ENCODE measurements around the gene KCNQ5. TPM values are rescaled to one million over a fixed set of nuclear protein-coding genes. Genes with fewer than 3 reads are reported as not detected.

The KCNQ5 gene
- total RNA-seq, 1 experiment from 2014 or later = 0.07 TPM

DNA sequence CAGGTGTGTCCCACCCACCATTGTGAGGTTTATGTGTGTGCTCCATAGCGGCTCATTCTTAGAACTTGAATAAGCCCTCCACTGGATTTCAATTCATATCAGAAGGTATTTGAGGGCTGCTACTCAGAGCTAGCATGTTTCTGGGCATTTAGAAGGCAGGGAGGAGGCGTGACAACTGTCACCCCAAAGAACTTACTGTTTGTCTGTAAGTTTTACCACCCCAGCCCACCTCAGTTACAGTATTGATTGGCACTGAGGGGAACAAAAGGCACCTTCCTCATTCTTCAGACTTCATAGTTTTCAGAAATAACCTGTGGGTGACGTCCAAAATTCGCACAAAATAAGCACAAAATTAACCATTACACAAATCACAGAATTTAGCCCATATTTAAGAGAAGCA, 521.7 kb downstream of the KCNQ5 start:
- Mint-ChIP-seq H3K36me3 (ENCODE audit: insufficient read depth in 1 of 3, low read depth in 3 of 3) (no peaks in the 10 kb centered on the region), H3K27me3 (ENCODE audit: low read depth) (no peaks in the 10 kb centered on the region; the same call in 1 of the 2 replicates)
- H2AK5ac ChIP-seq (ENCODE audit: insufficient read length, low read length) = no peak overlapping the region

More for the DNA sequence above, 521.7 kb downstream of the KCNQ5 start:
- Histone ChIP-seq H3K18ac (ENCODE audit: insufficient read length, low read depth, low read length) (no peak overlapping the region), H2BK20ac (ENCODE audit: low read depth, low read length, poor library complexity, severe bottlenecking) (no peak overlapping the region), H3K56ac (ENCODE audit: insufficient read length, low read depth, low read length) (no peak overlapping the region), H2BK12ac (ENCODE audit: insufficient read length, low read depth, low read length) (no peak overlapping the region), H2BK5ac (ENCODE audit: insufficient read length, low read length) (no peak overlapping the region), H4K20me1 (ENCODE audit: control insufficient read depth, insufficient read depth, insufficient read length) (no peaks in the 10 kb centered on the region), H3K27me3 (ENCODE audit: insufficient read depth, low read length) (no peaks in the 10 kb centered on the region), H3K79me2 (ENCODE audit: insufficient read depth, low read length) (no peaks in the 10 kb centered on the region), H4K91ac (ENCODE audit: insufficient read length, low read depth, low read length) (no peak overlapping the region), H3K23ac (ENCODE audit: insufficient read length, low read depth, low read length) (no peak overlapping the region), H4K8ac (replicated peaks; ENCODE audit: insufficient read length, low read depth, low read length) (no peak overlapping the region), H3K9me3 (ENCODE audit: control insufficient read depth, low read depth, low read length) (no peaks in the 10 kb centered on the region), H3K27ac (ENCODE audit: insufficient read length, low read depth, low read length) (no peak overlapping the region), H2BK120ac (ENCODE audit: low read depth, low read length, poor library complexity, severe bottlenecking) (no peak overlapping the region), H2AFZ (ENCODE audit: low read length) (no peak overlapping the region), H3K23me2 (ENCODE audit: insufficient read length, low read depth, low read length, poor library complexity, severe bottlenecking) (no peaks in the 10 kb centered on the region), H3K79me1 (ENCODE audit: insufficient read depth, low read depth, low read length, poor library complexity, severe bottlenecking) (no peaks in the 10 kb centered on the region), H3T11ph (ENCODE audit: low read length) (no peak overlapping the region), H3K14ac (ENCODE audit: insufficient read depth, low read length) (no peak overlapping the region), H3K4me1 (ENCODE audit: insufficient read depth, low read length) (no peaks in the 10 kb centered on the region), H2BK15ac (ENCODE audit: low read depth, low read length) (no peak overlapping the region), H4K5ac (ENCODE audit: insufficient read length, low read depth, low read length) (no peak overlapping the region), H3K9ac (ENCODE audit: extremely low read depth, insufficient read length, low read length) (no peak overlapping the region), H3K4me2 (ENCODE audit: insufficient read depth, insufficient read length, low read length) (no peak overlapping the region), H3K4ac (ENCODE audit: low read depth, low read length) (no peak overlapping the region)
- Mint-ChIP-seq H3K27ac (no peak overlapping the region), H3K4me3 (no peak overlapping the region), H3K4me1 (peaks cover 0 to 3% of the 10 kb centered on the region in 2 experiments; a peak in 1 of 4 replicates), H3K9me3 (no peaks in the 10 kb centered on the region)
- no CpG with 5 or more reads among the region's 4 CpGs for WGBS (ENCODE audit: extremely low coverage, insufficient read length, low lambda C conversion rate)
- DNase-seq = no peak
- TF ChIP-seq, protein P1, sequence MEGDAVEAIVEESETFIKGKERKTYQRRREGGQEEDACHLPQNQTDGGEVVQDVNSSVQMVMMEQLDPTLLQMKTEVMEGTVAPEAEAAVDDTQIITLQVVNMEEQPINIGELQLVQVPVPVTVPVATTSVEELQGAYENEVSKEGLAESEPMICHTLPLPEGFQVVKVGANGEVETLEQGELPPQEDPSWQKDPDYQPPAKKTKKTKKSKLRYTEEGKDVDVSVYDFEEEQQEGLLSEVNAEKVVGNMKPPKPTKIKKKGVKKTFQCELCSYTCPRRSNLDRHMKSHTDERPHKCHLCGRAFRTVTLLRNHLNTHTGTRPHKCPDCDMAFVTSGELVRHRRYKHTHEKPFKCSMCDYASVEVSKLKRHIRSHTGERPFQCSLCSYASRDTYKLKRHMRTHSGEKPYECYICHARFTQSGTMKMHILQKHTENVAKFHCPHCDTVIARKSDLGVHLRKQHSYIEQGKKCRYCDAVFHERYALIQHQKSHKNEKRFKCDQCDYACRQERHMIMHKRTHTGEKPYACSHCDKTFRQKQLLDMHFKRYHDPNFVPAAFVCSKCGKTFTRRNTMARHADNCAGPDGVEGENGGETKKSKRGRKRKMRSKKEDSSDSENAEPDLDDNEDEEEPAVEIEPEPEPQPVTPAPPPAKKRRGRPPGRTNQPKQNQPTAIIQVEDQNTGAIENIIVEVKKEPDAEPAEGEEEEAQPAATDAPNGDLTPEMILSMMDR (conservative IDR thresholded peaks at IDR 0.05) = no peak

Data from H9 (cell line).